Immature natural killer cell (primary cell): ENCODE results near the gene SPATA1. TPM values are rescaled to one million over a fixed set of nuclear protein-coding genes. Genes with fewer than 3 reads are reported as not detected.
A peak's percentile ranks its signal among the peaks of the same experiment; 100 is the strongest.

Experiments
- DNase-seq, 3 donors: peaks; one replicate each; pipeline ENCODE4 v3.0.0; 2022; ENCODE audit warnings: mixed read lengths in 1 of 3
- H3K27ac Mint-ChIP-seq, 6 donors: one replicate each; pipeline ENCODE4 v1.8.0; 2020; ENCODE audit warnings: mixed read lengths in 6 of 6, mild to moderate bottlenecking in 5 of 6, inconsistent platforms in 4 of 6, moderate library complexity in 3 of 6
- H3K27me3 Mint-ChIP-seq, 3 donors: one replicate each; pipeline ENCODE4 v1.8.0; 2020 to 2021; ENCODE audit warnings: low read depth in 3 of 3, mild to moderate bottlenecking in 3 of 3, mixed read lengths in 3 of 3, moderate library complexity in 3 of 3, inconsistent platforms in 1 of 3
- H3K36me3 Mint-ChIP-seq, 3 donors: one replicate each; pipeline ENCODE4 v1.8.0; 2020; ENCODE audit warnings: mixed read lengths in 3 of 3, inconsistent platforms in 2 of 3, mild to moderate bottlenecking in 2 of 3
- H3K4me1 Mint-ChIP-seq, 2 donors: one replicate each; pipeline ENCODE4 v1.8.0; 2020; ENCODE audit warnings: inconsistent platforms in 2 of 2, mild to moderate bottlenecking in 2 of 2, mixed read lengths in 2 of 2, moderate library complexity in 1 of 2
- H3K4me3 Mint-ChIP-seq, 5 donors: one replicate each; pipeline ENCODE4 v1.8.0; 2020; ENCODE audit warnings: mild to moderate bottlenecking in 5 of 5, mixed read lengths in 5 of 5, inconsistent platforms in 3 of 5, moderate library complexity in 3 of 5
- H3K9me3 Mint-ChIP-seq, 6 donors: one replicate each; pipeline ENCODE4 v1.8.0; 2020; ENCODE audit warnings: mild to moderate bottlenecking in 6 of 6, mixed read lengths in 6 of 6, inconsistent platforms in 4 of 6, moderate library complexity in 3 of 6
- polyA plus RNA-seq, 3 donors: library from polyadenylated mRNA; unstranded; fragments of 300-500 nt; fragmentation: Illumina TruSeq; gene quantifications; one replicate each; pipeline ENCODE4 v1.2.3, GENCODE V29; 2021

SPATA1 gene, protein sequence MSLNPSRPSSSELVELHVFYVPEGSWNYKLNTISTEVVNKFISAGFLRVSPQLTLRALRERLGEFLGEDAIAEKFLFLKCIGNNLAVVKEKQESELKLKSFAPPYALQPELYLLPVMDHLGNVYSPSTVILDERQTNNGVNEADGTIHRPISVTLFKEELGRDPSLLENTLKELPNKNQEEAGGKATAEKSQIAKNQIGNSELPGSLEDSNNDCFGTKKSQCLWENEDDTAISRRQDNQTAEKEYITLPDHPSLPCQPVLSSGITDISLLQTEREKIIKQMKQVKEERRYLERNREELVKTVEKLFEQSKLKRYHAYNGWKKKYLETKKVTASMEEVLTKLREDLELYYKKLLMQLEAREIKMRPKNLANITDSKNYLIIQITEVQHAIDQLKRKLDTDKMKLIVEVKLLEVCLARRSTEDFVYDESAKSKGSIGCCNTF
- under 1 TPM in 1 of 3 donors, not detected in 2; 0.21 TPM for polyA plus RNA-seq

GRCh38 chr1:84506002-84506728, at the start of gene SPATA1, which contains the start of gene GNG5:
SPATA1 (plus strand) TSS chr1:84506386; CDS start chr1:84516360, 9,974 bp downstream.
GNG5 (minus strand) TSS chr1:84506581; CDS start chr1:84506091, 490 bp downstream.
- H3K27me3 Mint-ChIP-seq, result peaks cover 3 to 19% (median 15%) of the 10 kb centered on the region in 3 donors
- H3K4me1 Mint-ChIP-seq, result peaks cover 44 to 57% of the 10 kb centered on the region in 2 donors
- peak within 1 kb of the TSS; percentile 95 to 100 (median 99) for H3K4me3 Mint-ChIP-seq
- peak; percentile 96 to 97 (median 96) for DNase-seq
- peaks cover 0 to 6% (median 0%) of the 10 kb centered on the region in 3 donors for H3K36me3 Mint-ChIP-seq
- peak within 1 kb of the TSS; percentile 90 to 99 (median 97) for H3K27ac Mint-ChIP-seq
- peaks cover 0 to 5% (median 0%) of the 10 kb centered on the region in 6 donors for H3K9me3 Mint-ChIP-seq

DNA sequence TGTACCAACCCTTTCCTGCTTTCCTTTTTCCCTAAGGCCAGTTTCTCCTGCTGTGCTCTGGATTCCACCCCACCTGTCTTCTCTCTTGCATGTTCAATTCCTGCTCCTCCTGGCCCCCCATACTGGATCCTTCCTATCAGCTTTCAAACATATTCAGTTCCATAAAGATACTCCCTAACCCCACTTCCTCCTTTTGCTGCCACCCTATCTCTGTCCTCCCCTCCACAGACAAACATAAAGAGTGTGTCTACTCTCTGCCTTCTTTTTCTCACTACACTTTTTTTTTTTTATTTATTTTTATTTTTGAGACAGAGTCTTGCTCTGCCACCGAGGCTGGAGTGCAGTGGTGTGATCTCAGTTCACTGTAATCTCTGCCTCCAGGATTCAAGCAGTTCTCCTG, 44.1 kb upstream of the SPATA1 start:
- no peaks in the 10 kb centered on the region for H3K9me3 Mint-ChIP-seq
- H3K4me1 Mint-ChIP-seq, result no peaks in the 10 kb centered on the region
- peaks cover 5 to 18% (median 7%) of the 10 kb centered on the region in 3 donors for H3K27me3 Mint-ChIP-seq
- H3K4me3 Mint-ChIP-seq, result no peak overlapping the region
- DNase-seq, result no peak
- no peaks in the 10 kb centered on the region for H3K36me3 Mint-ChIP-seq
- H3K27ac Mint-ChIP-seq, result no peak overlapping the region

GRCh38 chr1:84467298-84467697, 38.9 kb upstream of the SPATA1 start:
- Mint-ChIP-seq H3K36me3 (peaks cover 0 to 3% (median 0%) of the 10 kb centered on the region in 3 donors), H3K9me3 (no peaks in the 10 kb centered on the region), H3K4me1 (no peaks in the 10 kb centered on the region), H3K27ac (no peak overlapping the region), H3K27me3 (peaks cover 9 to 19% (median 10%) of the 10 kb centered on the region in 3 donors), H3K4me3 (no peak overlapping the region)
- DNase-seq, result no peak

DNA sequence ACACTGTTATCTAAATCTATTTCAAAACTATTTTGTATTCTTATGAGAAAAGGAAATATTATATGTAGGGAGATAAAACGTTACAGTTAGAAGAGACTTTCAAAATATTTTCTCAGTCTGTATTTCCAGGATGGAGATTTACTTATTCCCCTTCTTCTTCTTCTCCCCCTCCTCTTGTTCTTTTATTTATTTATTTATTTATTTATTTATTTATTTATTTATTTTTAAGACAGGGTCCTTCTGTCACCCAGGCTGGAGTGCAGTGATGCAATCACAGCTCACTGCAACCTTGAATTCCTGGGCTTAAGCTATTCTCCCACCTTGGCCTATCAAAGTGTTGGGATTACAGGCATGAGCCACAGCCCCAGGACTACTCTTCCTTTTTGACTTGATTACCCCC, 30.0 kb upstream of the SPATA1 start:
- H3K27ac Mint-ChIP-seq, result no peak overlapping the region
- no peak overlapping the region for H3K4me3 Mint-ChIP-seq
- H3K27me3 Mint-ChIP-seq, result peaks cover 13 to 33% (median 27%) of the 10 kb centered on the region in 3 donors
- DNase-seq, result no peak
- peaks cover 20 to 28% of the 10 kb centered on the region in 2 donors for H3K4me1 Mint-ChIP-seq
- H3K36me3 Mint-ChIP-seq, result peaks cover 9 to 12% (median 11%) of the 10 kb centered on the region in 3 donors
- H3K9me3 Mint-ChIP-seq, result peaks cover 0 to 17% (median 5%) of the 10 kb centered on the region in 6 donors

- H3K9me3 Mint-ChIP-seq, result peaks cover 0 to 17% (median 5%) of the 10 kb centered on the region in 6 donors
- H3K4me3 Mint-ChIP-seq, result peak within 1 kb of the TSS; percentile 93 to 100 (median 99)
- peak; percentile 84 to 87 (median 86) for DNase-seq
- peaks cover 16 to 34% (median 27%) of the 10 kb centered on the region in 3 donors for H3K36me3 Mint-ChIP-seq
- H3K27me3 Mint-ChIP-seq, result peaks cover 11 to 23% (median 16%) of the 10 kb centered on the region in 3 donors
- H3K27ac Mint-ChIP-seq, result peak within 1 kb of the TSS; percentile 94 to 99 (median 98)
- H3K4me1 Mint-ChIP-seq, result peaks cover 35 to 54% of the 10 kb centered on the region in 2 donors
These were observed 27.0 kb upstream of the SPATA1 start, which contains the start of gene RPF1 for GRCh38 chr1:84478876-84479868. RPF1 (plus strand) TSS chr1:84479266; CDS start chr1:84479282, 16 bp downstream.

- peaks cover 0 to 17% (median 5%) of the 10 kb centered on the region in 6 donors for H3K9me3 Mint-ChIP-seq
- H3K27me3 Mint-ChIP-seq, result peaks cover 8 to 17% (median 14%) of the 10 kb centered on the region in 3 donors
- peaks cover 18 to 36% (median 29%) of the 10 kb centered on the region in 3 donors for H3K36me3 Mint-ChIP-seq
- H3K4me1 Mint-ChIP-seq, result peaks cover 35 to 56% of the 10 kb centered on the region in 2 donors
- peak overlapping the region; percentile 93 to 100 (median 99) for H3K4me3 Mint-ChIP-seq
- no peak for DNase-seq
- peak overlapping the region; percentile 94 to 99 (median 98) for H3K27ac Mint-ChIP-seq
These were observed 26.2 kb upstream of the SPATA1 start for GRCh38 chr1:84479998-84480397.

DNA sequence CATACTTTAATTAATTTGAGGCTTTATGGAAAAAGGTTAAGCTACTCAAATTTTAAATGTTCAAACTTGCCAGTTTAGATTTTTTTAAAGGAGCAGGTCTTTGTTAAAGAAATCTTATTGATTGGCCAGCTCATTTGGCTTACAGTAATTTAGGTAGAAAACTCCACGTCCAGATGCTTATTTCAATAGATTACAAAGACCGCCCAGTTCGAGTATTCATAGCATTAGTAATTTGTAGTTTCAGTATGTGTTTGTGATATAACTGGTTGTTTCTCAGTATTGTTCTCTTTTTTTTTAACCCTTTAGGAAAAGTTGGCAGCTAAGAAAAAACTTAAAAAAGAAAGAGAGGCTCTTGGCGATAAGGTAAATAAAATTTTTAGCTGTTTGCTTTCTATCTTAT, 25.5 kb upstream of the SPATA1 start:
- Mint-ChIP-seq H3K9me3 (peaks cover 0 to 17% (median 5%) of the 10 kb centered on the region in 6 donors), H3K27me3 (peaks cover 8 to 17% (median 14%) of the 10 kb centered on the region in 3 donors), H3K4me1 (peaks cover 35 to 57% of the 10 kb centered on the region in 2 donors), H3K4me3 (peak overlapping the region in 4 of 5 donors; percentile 15 to 93 (median 30)), H3K27ac (no peak overlapping the region), H3K36me3 (peaks cover 19 to 37% (median 29%) of the 10 kb centered on the region in 3 donors)
- DNase-seq, result no peak

- H3K9me3 Mint-ChIP-seq, result peaks cover 0 to 17% (median 5%) of the 10 kb centered on the region in 6 donors
- peak overlapping the region; percentile 1 to 42 (median 26) for H3K4me3 Mint-ChIP-seq
- peaks cover 40 to 64% of the 10 kb centered on the region in 2 donors for H3K4me1 Mint-ChIP-seq
These were observed 24.9 kb upstream of the SPATA1 start for GRCh38 chr1:84481317-84481716.

GRCh38 chr1:84488107-84488506, 18.1 kb upstream of the SPATA1 start:
- peaks cover 21 to 52% of the 10 kb centered on the region in 2 donors for H3K4me1 Mint-ChIP-seq
- H3K36me3 Mint-ChIP-seq, result peaks cover 24 to 49% (median 35%) of the 10 kb centered on the region in 3 donors
- H3K4me3 Mint-ChIP-seq, result no peak overlapping the region
- DNase-seq, result no peak
- peaks cover 0 to 3% (median 0%) of the 10 kb centered on the region in 3 donors for H3K27me3 Mint-ChIP-seq
- H3K9me3 Mint-ChIP-seq, result no peaks in the 10 kb centered on the region
- no peak overlapping the region for H3K27ac Mint-ChIP-seq

More at GRCh38 chr1:84481317-84481716, 24.9 kb upstream of the SPATA1 start:
- no peak for DNase-seq
- Mint-ChIP-seq H3K27me3 (peaks cover 8 to 17% (median 10%) of the 10 kb centered on the region in 3 donors), H3K36me3 (peaks cover 24 to 43% (median 29%) of the 10 kb centered on the region in 3 donors), H3K27ac (no peak overlapping the region)

DNA sequence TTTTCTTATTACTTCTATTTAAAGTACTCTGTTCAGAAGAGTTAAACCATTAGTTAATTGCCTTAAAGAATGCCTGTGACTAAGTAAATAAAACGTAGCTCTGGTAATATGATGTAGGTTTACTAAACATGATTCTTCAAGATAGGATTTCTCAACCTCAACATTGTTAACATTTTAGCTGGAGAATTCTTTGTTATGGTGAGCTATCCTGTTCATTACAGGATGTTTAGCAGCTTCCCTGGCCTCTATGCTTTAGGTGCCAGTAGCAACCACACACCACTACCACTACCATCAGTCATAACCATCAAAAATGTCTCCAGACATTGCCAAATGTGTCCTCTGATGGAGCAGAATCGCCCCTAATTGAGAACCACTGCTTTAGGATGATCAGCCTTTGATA, 16.4 kb upstream of the SPATA1 start:
- Mint-ChIP-seq H3K9me3 (no peaks in the 10 kb centered on the region), H3K27me3 (peaks cover 0 to 3% (median 0%) of the 10 kb centered on the region in 3 donors), H3K4me3 (no peak overlapping the region), H3K36me3 (peaks cover 17 to 50% (median 26%) of the 10 kb centered on the region in 3 donors), H3K27ac (no peak overlapping the region), H3K4me1 (peaks cover 21 to 51% of the 10 kb centered on the region in 2 donors)
- no peak for DNase-seq

DNA sequence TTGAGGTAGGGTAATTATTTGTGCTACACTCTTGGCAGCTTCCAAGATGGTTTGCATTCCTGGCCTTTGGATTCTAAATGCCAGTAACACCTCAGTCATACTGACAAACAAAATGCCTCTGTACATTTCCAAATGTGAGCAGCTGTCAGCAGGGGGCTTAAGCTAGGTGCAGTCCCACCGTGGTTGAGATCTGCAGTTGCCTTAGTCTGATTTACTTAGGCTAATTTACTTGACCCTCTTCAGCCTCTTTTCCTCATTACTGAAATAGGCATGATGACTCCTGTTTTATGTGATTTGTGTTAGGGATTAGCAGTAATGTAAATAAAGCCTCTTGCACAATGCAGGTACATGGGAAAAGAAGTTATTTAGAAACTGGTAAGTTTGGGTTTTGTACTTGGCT, 13.5 kb upstream of the SPATA1 start:
- no peak overlapping the region for H3K4me3 Mint-ChIP-seq
- H3K36me3 Mint-ChIP-seq, result peaks cover 19 to 57% (median 32%) of the 10 kb centered on the region in 3 donors
- H3K4me1 Mint-ChIP-seq, result peaks cover 7 to 36% of the 10 kb centered on the region in 2 donors
- H3K27me3 Mint-ChIP-seq, result peaks cover 0 to 3% (median 0%) of the 10 kb centered on the region in 3 donors
- H3K27ac Mint-ChIP-seq, result no peak overlapping the region
- H3K9me3 Mint-ChIP-seq, result no peaks in the 10 kb centered on the region
- DNase-seq, result no peak

DNA sequence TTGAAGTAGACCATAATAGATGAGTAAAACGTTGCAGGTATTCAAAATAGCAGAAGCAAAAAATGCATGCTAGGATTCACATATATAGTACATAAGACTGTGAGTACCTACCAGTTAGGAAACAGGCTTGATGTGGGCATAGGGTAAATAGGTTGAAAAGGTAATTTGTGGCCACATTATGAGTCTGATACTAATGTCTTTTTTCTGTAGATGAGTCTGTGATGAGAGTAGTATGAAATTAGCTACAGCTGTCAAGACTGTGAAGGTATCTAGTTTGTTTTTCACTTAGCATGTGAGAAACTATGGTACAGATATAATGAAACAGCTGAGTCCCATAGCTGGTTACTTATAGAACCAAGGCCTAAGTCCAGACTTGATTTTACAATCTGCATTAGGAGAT, 12.4 kb upstream of the SPATA1 start:
- Mint-ChIP-seq H3K27me3 (peaks cover 0 to 3% (median 0%) of the 10 kb centered on the region in 3 donors), H3K4me3 (no peak overlapping the region), H3K36me3 (peaks cover 19 to 67% (median 39%) of the 10 kb centered on the region in 3 donors), H3K4me1 (peaks cover 11 to 35% of the 10 kb centered on the region in 2 donors), H3K27ac (peak overlapping the region in 3 of 6 donors; percentile 2 to 39 (median 28)), H3K9me3 (no peaks in the 10 kb centered on the region)
- DNase-seq, result no peak
